ENCODE measurements around the gene ADAMTS9. TPM values are rescaled to one million over a fixed set of nuclear protein-coding genes. Genes with fewer than 3 reads are reported as not detected.

Gene ADAMTS9
- total and polyA plus RNA-seq, 9 of the 15 experiments (the other 6 are each of a cell fraction or from before 2014, with no cell fraction given) = 0.05 to 0.32 (median 0.13) TPM; not detected in 2

- H3K9me1 ChIP-seq (ENCODE audit: control insufficient read depth, insufficient read depth, low read length) = no peaks in the 10 kb centered on the region
- H3K36me3 ChIP-seq (ENCODE audit: control insufficient read depth, insufficient read depth, low read length) = no peaks in the 10 kb centered on the region
- DNase-seq (ENCODE audit: extremely low read depth in 1 of 4, low spot score in 3 of 4) (no peak), FAIRE-seq (no peak), ATAC-seq (no peak)
- intact Hi-C loops (cut with micrococcal nuclease) = no loop called here
- H2AFZ ChIP-seq (ENCODE audit: low read depth, low read length) = no peak overlapping the region
- 0% methylated on average over 2 of the region's 2 CpGs for WGBS (ENCODE audit: insufficient coverage, low coverage, missing lambda C conversion rate)
- H3K4me1 ChIP-seq (replicated peaks in 1 of 2; ENCODE audit: control insufficient read depth in 2 of 2, insufficient read depth in 2 of 2, low read length in 2 of 2) = no peaks in the 10 kb centered on the region
- H3K27ac ChIP-seq (ENCODE audit: extremely low read depth, low read depth, low read length) = no peak overlapping the region
- H3K79me2 ChIP-seq (ENCODE audit: control insufficient read depth, insufficient read depth, low read length) = no peaks in the 10 kb centered on the region
- no peak overlapping the region for H3K4me3 ChIP-seq
- POLR2A ChIA-PET = no interaction called here
- CTCF ChIA-PET (ENCODE audit: low intra/inter-chr PET ratio) = no interaction called here
- no peaks in the 10 kb centered on the region for H4K20me1 ChIP-seq (replicated peaks; ENCODE audit: control insufficient read depth, insufficient read depth, low read length)
- no peak overlapping the region for H3K9ac ChIP-seq (ENCODE audit: insufficient read depth in 1 of 2, low read depth in 2 of 2, low read length in 2 of 2)
- no TSS peak for BruUV-seq (replicated peaks)
- no peak overlapping the region for H3K4me2 ChIP-seq (ENCODE audit: insufficient read depth, low read length)
- no peaks in the 10 kb centered on the region for H3K9me3 ChIP-seq (replicated peaks; ENCODE audit: control insufficient read depth, insufficient read depth, low read depth, low read length)
- in situ Hi-C loops (cut with MboI) = no loop called here
- H3K27me3 ChIP-seq (ENCODE audit: control insufficient read depth in 2 of 2, insufficient read depth in 2 of 2, low read length in 2 of 2) = no peaks in the 10 kb centered on the region; a peak in 1 of 5 replicates
- no peak for TF ChIP-seq REST (IDR thresholded peaks at IDR 0.05; ENCODE audit: borderline replicate concordance)
- TF ChIP-seq REST (CRISPR knock-in tag; IDR thresholded peaks at IDR 0.05; ENCODE audit: low read depth) = no peak
- no peak for TF ChIP-seq ETV5 (CRISPR knock-in tag; IDR thresholded peaks at IDR 0.05; ENCODE audit: low read depth)
- no peak for TF ChIP-seq MXD1 (CRISPR knock-in tag; IDR thresholded peaks at IDR 0.05; ENCODE audit: borderline replicate concordance, poor library complexity, severe bottlenecking)
- no peak for TF ChIP-seq ZNF398 (CRISPR knock-in tag; IDR thresholded peaks at IDR 0.05)
- TF ChIP-seq HLTF (IDR thresholded peaks at IDR 0.05) = no peak
- no peak for TF ChIP-seq MNT (conservative IDR thresholded peaks at IDR 0.05)
- TF ChIP-seq ZNF77 (CRISPR knock-in tag; IDR thresholded peaks at IDR 0.05) = no peak
Observed at GRCh38 chr3:64495781-64496334, 191.9 kb downstream of the ADAMTS9 start.

Data from K562 (cell line).